Activated CD8-positive, alpha-beta T cell treated with anti-CD3 and anti-CD28 coated beads for 36 hours (primary cell): ENCODE results near the gene TIE1. TPM values are rescaled to one million over a fixed set of nuclear protein-coding genes. Genes with fewer than 3 reads are reported as not detected.
"Not testable (repeated sequence)": the region's sequence is repeated elsewhere in the genome, so short reads cannot be mapped to it uniquely, and the experiment has no call there.

Source experiments
- ATAC-seq: fragments of 200-7000 bp; cut with Tn5 transposase; one replicate; pipeline ENCODE4 v1.10.0; 2021; ENCODE audit warnings: mild to moderate bottlenecking, moderate library complexity
- CTCF ChIA-PET: fragments of 350-600 bp; sonication (Branson Sonifier 250); formaldehyde crosslinking; loops from one replicate; lab custom pipeline; 2021; ENCODE audit warnings: antibody characterized with exemption; lab: Charles Lee
- POLR2A ChIA-PET: fragments of 350-600 bp; sonication (Branson Sonifier 250); formaldehyde crosslinking; loops from one replicate; lab custom pipeline; 2021; ENCODE audit warnings: antibody characterized with exemption; lab: Charles Lee
- DNase-seq: peaks from one replicate; pipeline ENCODE4 v3.0.0-alpha.2; 2020
- H3K27ac Mint-ChIP-seq: one replicate; pipeline ENCODE4 v1.8.0; 2021; ENCODE audit warnings: mild to moderate bottlenecking, mixed read lengths
- H3K27me3 Mint-ChIP-seq: one replicate; pipeline ENCODE4 v1.8.0; 2021; ENCODE audit warnings: mixed read lengths
- H3K36me3 Mint-ChIP-seq: one replicate; pipeline ENCODE4 v1.8.0; 2021; ENCODE audit warnings: low read depth, mixed read lengths
- H3K4me1 Mint-ChIP-seq: one replicate; pipeline ENCODE4 v1.8.0; 2021; ENCODE audit warnings: low read depth, mixed read lengths
- H3K4me3 Mint-ChIP-seq: one replicate; pipeline ENCODE4 v1.8.0; 2021; ENCODE audit warnings: mild to moderate bottlenecking, moderate library complexity, mixed read lengths
- H3K9me3 Mint-ChIP-seq: one replicate; pipeline ENCODE4 v1.8.0; 2021; ENCODE audit warnings: mixed read lengths
- intact Hi-C: fragments of 100-400 bp; cut with micrococcal nuclease; formaldehyde crosslinking; loops from one replicate; pipeline ENCODE4 v1.10.0; 2022
- total RNA-seq, 2 experiments: library from RNA; stranded (reverse); gene quantifications; one replicate each; pipeline ENCODE4 v1.2.3, GENCODE V29; 2021
- TF ChIP-seq, protein P1 (sequence below): fragments of 200-600 bp; IDR thresholded peaks from one replicate; pipeline ENCODE4 v1.8.0; 2022; ENCODE audit warnings: antibody characterized with exemption, mild to moderate bottlenecking

The TIE1 gene
- total RNA-seq, 2 experiments from 2014 or later: 0.25 TPM; not detected in 1

DNA sequence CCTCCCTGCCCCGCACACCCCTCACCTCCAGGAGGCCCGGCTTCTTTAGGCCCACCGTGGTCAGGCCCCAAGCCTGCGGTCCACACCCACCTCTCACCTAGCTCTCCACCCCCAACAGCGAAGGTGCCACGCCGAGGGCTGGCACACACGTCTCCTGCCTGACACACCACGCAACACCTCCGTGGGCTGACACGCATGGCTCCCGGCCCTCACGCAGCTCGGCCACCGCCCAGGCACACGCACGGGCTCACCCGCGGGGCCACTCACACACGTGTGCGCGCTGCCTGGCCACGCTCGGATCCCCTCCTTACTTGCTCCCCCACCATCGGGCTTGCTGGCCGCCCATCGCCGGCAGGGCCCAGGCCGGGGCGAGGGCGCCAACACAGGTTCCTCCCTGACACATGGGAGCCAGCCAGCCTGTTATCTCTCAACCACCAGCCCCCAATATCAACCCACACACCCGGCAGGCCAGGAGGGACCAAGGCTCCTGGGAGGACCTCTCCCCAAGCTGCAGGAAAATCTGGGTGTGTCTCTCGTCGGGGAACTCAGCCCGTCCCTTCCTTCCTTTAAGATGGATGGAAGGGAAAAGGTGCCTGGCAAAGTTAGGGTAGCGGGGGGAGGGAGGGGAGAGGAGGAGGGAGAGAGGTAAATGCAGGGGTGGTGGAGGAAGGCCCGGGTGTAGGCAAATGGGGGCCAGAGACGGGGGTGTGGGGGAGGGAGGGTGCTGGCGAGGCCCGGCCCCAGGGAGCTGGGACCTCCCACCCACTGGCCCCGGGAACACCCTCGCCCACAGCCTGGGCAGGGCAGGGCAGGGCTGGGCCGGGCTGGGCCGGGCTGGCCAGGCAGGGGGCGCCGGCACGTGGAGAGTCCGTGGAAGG, 66.5 kb downstream of the TIE1 start:
- Mint-ChIP-seq H3K27ac (peak overlapping the region; percentile 89), H3K9me3 (no peaks in the 10 kb centered on the region), H3K27me3 (no peaks in the 10 kb centered on the region), H3K4me1 (peaks cover 30% of the 10 kb centered on the region), H3K36me3 (peaks cover 44% of the 10 kb centered on the region), H3K4me3 (peak overlapping the region; percentile 95)
- CTCF ChIA-PET: interaction anchor here (1.3 to 1.8 kb wide), 5 partner anchors 9 to 140 kb away, joined by 3 to 11 read pairs (median 5); partner anchors contain the start of gene CDC20
- TF ChIP-seq, protein P1, sequence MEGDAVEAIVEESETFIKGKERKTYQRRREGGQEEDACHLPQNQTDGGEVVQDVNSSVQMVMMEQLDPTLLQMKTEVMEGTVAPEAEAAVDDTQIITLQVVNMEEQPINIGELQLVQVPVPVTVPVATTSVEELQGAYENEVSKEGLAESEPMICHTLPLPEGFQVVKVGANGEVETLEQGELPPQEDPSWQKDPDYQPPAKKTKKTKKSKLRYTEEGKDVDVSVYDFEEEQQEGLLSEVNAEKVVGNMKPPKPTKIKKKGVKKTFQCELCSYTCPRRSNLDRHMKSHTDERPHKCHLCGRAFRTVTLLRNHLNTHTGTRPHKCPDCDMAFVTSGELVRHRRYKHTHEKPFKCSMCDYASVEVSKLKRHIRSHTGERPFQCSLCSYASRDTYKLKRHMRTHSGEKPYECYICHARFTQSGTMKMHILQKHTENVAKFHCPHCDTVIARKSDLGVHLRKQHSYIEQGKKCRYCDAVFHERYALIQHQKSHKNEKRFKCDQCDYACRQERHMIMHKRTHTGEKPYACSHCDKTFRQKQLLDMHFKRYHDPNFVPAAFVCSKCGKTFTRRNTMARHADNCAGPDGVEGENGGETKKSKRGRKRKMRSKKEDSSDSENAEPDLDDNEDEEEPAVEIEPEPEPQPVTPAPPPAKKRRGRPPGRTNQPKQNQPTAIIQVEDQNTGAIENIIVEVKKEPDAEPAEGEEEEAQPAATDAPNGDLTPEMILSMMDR: no peak
- DNase-seq: peak; percentile 58
- POLR2A ChIA-PET: interaction anchor here (0.7 to 3.7 kb wide), 12 partner anchors 9 to 578 kb away, joined by 3 to 29 read pairs (median 4); partner anchors contain the start of genes CDC20, MED8 and SZT2
- peak; percentile 57 for ATAC-seq
- intact Hi-C loops: no loop called here

GRCh38 chr1:43367904-43368645, 67.3 kb downstream of the TIE1 start, which contains the start of gene ELOVL1:
TSS of gene ELOVL1 (minus strand) at chr1:43368011. CDS start at chr1:43365609, 2,402 bp downstream.
- ATAC-seq: peak; percentile 86
- CTCF ChIA-PET: interaction anchor here (0.7 to 1.8 kb wide), 7 partner anchors 9 to 141 kb away, joined by 3 to 11 read pairs (median 4); partner anchors contain the start of gene CDC20
- Mint-ChIP-seq H3K27ac (peak within 1 kb of the TSS; percentile 89), H3K36me3 (peaks cover 38% of the 10 kb centered on the region), H3K4me1 (peaks cover 26% of the 10 kb centered on the region), H3K9me3 (no peaks in the 10 kb centered on the region), H3K4me3 (peak within 1 kb of the TSS; percentile 95), H3K27me3 (no peaks in the 10 kb centered on the region)
- intact Hi-C loops: no loop called here
- peak; percentile 93 for DNase-seq
- TF ChIP-seq, protein P1: no peak
- POLR2A ChIA-PET: interaction anchor here (0.8 to 3.7 kb wide), 9 partner anchors 10 to 396 kb away, joined by 3 to 29 read pairs (median 5); partner anchors contain the start of genes CDC20, MED8 and SZT2

DNA sequence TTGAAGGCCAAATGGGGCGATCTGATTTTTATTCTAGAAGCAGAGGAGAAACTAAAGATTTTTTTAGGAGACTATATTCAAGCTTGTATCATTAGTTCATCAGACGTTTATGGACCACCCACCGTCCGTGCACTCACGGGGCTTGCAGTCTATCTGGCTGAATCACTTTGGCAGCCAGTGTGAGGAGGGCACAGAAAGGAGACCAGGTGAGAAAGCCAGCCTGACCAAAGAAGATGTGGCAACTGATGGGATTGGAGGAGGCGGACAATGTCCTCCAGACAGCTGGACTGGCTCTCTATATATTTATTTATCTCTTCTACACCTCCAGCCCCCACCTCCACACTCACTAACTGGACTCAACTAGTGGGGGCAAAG, 67.9 kb downstream of the TIE1 start:
- peaks cover 25% of the 10 kb centered on the region for H3K4me1 Mint-ChIP-seq
- ATAC-seq (no peak), DNase-seq (peak; percentile 35)
- peak overlapping the region; percentile 89 for H3K4me3 Mint-ChIP-seq
- H3K27ac Mint-ChIP-seq: peak overlapping the region; percentile 84
- H3K27me3 Mint-ChIP-seq: no peaks in the 10 kb centered on the region
- intact Hi-C loops: no loop called here
- ChIA-PET POLR2A (interaction anchor here (0.8 to 3.7 kb wide), 8 partner anchors 10 to 395 kb away, joined by 3 to 29 read pairs (median 4); partner anchors contain the start of genes CDC20, MED8 and SZT2), CTCF (interaction anchor here (0.7 to 1.8 kb wide), 7 partner anchors 9 to 142 kb away, joined by 3 to 11 read pairs (median 4); partner anchors contain the start of gene CDC20)
- peaks cover 33% of the 10 kb centered on the region for H3K36me3 Mint-ChIP-seq
- TF ChIP-seq, protein P1: no peak
- no peaks in the 10 kb centered on the region for H3K9me3 Mint-ChIP-seq

DNA sequence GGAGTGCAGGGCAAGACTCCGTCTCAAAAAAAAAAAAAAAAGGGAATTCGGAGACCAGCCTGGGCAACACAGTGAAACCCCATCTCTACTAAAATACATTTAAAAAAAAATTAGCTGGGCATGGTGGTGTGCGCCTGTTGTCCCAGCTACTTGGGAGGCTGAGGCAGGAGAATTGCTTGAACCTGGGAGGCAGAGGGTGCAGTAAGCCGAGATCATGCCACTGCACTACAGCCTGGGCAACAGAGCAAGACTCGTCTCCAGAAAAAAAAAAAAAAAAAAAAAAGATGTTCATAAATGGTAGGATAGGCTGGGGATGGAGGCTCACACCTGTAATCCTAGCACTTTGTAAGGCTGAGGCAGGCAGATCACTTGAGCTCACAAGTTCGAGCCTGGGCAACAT, 69.0 kb downstream of the TIE1 start:
- H3K4me3 Mint-ChIP-seq, ATAC-seq, H3K27me3 Mint-ChIP-seq, H3K9me3 Mint-ChIP-seq, H3K27ac Mint-ChIP-seq, DNase-seq, intact Hi-C loops: not testable (repeated sequence)
- CTCF ChIA-PET: interaction anchor here (1.5 kb wide), 1 partner anchor 143 kb away, joined by 4 read pairs; no protein-coding TSS in a partner anchor
- Mint-ChIP-seq H3K4me1 (peaks cover 25% of the 10 kb centered on the region), H3K36me3 (peaks cover 23% of the 10 kb centered on the region)
- POLR2A ChIA-PET: interaction anchor here (0.6 to 1.0 kb wide), 2 partner anchors 13 to 45 kb away, joined by 3 to 5 read pairs; no protein-coding TSS in a partner anchor

DNA sequence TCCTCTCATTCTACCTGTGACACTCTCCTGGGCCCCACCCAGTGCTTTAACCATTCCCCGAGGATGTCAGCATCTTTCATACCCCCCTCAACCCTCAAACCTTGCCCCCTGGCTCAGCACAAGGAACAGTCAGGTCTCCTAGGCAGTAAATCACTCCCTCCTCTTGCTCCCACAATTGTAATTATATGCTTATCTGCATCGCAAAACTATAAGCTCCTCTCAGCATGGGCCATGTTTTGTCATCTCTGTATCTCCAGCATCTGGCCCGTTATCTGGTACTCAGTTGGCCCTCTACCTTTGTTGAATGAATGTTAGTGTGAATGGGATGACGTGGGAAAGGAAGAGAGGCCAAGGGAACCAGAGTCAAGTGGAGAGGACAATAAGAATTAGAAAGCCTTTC, 69.8 kb downstream of the TIE1 start:
- Mint-ChIP-seq H3K36me3 (peaks cover 15% of the 10 kb centered on the region), H3K9me3 (no peaks in the 10 kb centered on the region), H3K4me3 (no peak overlapping the region), H3K27me3 (no peaks in the 10 kb centered on the region), H3K27ac (no peak overlapping the region), H3K4me1 (peaks cover 18% of the 10 kb centered on the region)
- POLR2A ChIA-PET: interaction anchor here (0.6 kb wide), 1 partner anchor 44 kb away, joined by 5 read pairs; no protein-coding TSS in a partner anchor
- CTCF ChIA-PET: interaction anchor here (1.0 to 1.5 kb wide), 2 partner anchors 13 to 144 kb away, joined by 4 read pairs; no protein-coding TSS in a partner anchor
- TF ChIP-seq, protein P1: no peak
- no peak for DNase-seq
- intact Hi-C loops: no loop called here
- no peak for ATAC-seq
